NB4 (cell line): Measurements from ENCODE around the gene CROCC2.

Experiments used
- CTCF ChIP-seq: IDR thresholded peaks from one replicate; pipeline ENCODE4 v1.5.1; 2012; ENCODE audit warnings: low read depth, low read length
- MAX ChIP-seq: IDR thresholded peaks from 2 replicates; pipeline ENCODE4 v1.6.1; 2011; ENCODE audit warnings: low read depth, low read length
- MYC ChIP-seq: IDR thresholded peaks from 2 replicates; pipeline ENCODE4 v1.6.1; 2011; ENCODE audit warnings: low read depth, low read length
- POLR2A ChIP-seq: IDR thresholded peaks from 2 replicates; pipeline ENCODE4 v1.6.1; 2011; ENCODE audit warnings: mild to moderate bottlenecking; ENCODE audit not compliant: insufficient read length; ENCODE audit errors: extremely low read depth

- TF ChIP-seq CTCF (no peak), POLR2A (no peak), MAX (no peak), MYC (no peak)
Measured at GRCh38 chr2:240896871-240897692, 9.1 kb upstream of the CROCC2 start.
